ENCODE measurements around the gene IRF2BP2. TPM values are rescaled to one million over a fixed set of nuclear protein-coding genes. Genes with fewer than 3 reads are reported as not detected.
A peak's percentile ranks its signal among the peaks of the same experiment; 100 is the strongest.

Gene IRF2BP2
- total RNA-seq, 1 donor from 2014 or later, result 158 TPM

DNA sequence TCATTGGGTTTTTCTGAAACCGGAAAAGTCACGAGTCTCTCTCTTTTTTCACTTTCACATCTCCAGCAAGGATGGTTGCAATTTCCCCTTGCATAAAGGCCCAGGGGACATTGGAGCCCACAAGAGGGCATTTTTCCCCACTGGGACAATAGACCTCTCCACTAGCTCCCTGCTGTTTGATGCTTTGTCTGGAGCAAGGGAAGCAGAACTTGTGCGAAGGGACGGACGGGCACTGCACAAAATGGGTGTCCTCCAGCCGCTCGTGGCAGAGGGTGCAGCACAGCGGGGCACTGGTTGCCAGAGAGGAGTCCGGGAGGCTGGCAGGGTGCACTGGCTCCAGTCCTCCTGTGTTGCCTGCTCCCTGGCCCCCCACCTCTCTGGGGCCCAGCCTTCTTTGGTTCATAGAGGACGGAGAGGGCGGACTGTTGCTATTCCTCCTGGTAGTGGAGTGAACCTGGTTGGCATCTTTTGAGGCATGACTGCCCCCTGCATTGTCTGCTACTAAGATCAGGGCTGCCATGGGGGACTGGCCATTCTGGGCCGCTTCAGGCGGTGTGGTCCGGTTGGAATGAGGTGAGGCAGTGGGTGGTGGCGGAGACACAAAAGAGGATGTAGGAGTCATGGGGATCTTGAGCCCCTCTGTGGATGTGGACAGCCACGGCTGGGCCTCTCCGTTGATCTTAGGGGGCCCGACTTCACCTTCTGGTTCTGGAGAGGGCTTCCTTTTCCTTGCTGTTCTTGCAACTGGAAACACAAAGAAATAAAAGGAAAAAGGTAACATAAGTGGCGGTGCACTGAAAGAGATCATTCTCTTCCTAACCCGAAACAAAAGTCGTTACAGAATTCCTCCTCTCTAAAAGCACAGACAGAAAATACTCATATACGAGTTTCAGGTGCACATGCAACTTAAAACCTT lies 2.6 kb downstream of the IRF2BP2 start:
- Mint-ChIP-seq H3K27ac (ENCODE audit: unreplicated experiment) (peak overlapping the region; percentile 98), H3K27me3 (ENCODE audit: unreplicated experiment) (peaks cover 13% of the 10 kb centered on the region), H3K36me3 (ENCODE audit: low read depth, unreplicated experiment) (peaks cover 50% of the 10 kb centered on the region)

DNA sequence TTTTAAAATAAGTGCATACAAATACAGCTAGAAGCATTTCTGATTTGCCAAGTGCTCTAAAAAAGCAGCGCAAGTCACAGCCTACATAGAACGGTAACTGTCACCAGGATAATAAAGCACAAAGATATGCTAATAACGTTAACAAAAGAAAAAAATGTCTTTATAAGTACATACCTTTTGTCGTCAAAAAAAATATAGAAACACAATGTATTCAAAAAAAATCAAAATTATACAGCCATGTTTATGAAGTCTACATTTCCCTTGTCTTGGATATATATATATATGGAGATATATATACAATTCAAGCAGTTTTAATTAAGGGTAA lies 3.2 kb downstream of the IRF2BP2 start:
- Mint-ChIP-seq H3K27ac (ENCODE audit: unreplicated experiment) (peak overlapping the region; percentile 65), H3K36me3 (ENCODE audit: low read depth, unreplicated experiment) (peaks cover 54% of the 10 kb centered on the region), H3K27me3 (ENCODE audit: unreplicated experiment) (peaks cover 13% of the 10 kb centered on the region), H3K4me1 (ENCODE audit: unreplicated experiment) (peaks cover 52% of the 10 kb centered on the region), H3K9me3 (ENCODE audit: unreplicated experiment) (peaks cover 4% of the 10 kb centered on the region), H3K4me3 (ENCODE audit: unreplicated experiment) (peak overlapping the region; percentile 100)
- TF ChIP-seq, protein P1, sequence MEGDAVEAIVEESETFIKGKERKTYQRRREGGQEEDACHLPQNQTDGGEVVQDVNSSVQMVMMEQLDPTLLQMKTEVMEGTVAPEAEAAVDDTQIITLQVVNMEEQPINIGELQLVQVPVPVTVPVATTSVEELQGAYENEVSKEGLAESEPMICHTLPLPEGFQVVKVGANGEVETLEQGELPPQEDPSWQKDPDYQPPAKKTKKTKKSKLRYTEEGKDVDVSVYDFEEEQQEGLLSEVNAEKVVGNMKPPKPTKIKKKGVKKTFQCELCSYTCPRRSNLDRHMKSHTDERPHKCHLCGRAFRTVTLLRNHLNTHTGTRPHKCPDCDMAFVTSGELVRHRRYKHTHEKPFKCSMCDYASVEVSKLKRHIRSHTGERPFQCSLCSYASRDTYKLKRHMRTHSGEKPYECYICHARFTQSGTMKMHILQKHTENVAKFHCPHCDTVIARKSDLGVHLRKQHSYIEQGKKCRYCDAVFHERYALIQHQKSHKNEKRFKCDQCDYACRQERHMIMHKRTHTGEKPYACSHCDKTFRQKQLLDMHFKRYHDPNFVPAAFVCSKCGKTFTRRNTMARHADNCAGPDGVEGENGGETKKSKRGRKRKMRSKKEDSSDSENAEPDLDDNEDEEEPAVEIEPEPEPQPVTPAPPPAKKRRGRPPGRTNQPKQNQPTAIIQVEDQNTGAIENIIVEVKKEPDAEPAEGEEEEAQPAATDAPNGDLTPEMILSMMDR (IDR thresholded peaks at IDR 0.05; ENCODE audit: unreplicated experiment), result no peak
- DNase-seq (ENCODE audit: low spot score), result no peak

More for the DNA sequence above, 2.6 kb downstream of the IRF2BP2 start:
- peaks cover 54% of the 10 kb centered on the region for H3K4me1 Mint-ChIP-seq (ENCODE audit: unreplicated experiment)
- peak; percentile 31 for DNase-seq (ENCODE audit: low spot score)
- peaks cover 4% of the 10 kb centered on the region for H3K9me3 Mint-ChIP-seq (ENCODE audit: unreplicated experiment)
- peak overlapping the region; percentile 100 for H3K4me3 Mint-ChIP-seq (ENCODE audit: unreplicated experiment)
- TF ChIP-seq, protein P1 (IDR thresholded peaks at IDR 0.05; ENCODE audit: unreplicated experiment), result no peak

DNA sequence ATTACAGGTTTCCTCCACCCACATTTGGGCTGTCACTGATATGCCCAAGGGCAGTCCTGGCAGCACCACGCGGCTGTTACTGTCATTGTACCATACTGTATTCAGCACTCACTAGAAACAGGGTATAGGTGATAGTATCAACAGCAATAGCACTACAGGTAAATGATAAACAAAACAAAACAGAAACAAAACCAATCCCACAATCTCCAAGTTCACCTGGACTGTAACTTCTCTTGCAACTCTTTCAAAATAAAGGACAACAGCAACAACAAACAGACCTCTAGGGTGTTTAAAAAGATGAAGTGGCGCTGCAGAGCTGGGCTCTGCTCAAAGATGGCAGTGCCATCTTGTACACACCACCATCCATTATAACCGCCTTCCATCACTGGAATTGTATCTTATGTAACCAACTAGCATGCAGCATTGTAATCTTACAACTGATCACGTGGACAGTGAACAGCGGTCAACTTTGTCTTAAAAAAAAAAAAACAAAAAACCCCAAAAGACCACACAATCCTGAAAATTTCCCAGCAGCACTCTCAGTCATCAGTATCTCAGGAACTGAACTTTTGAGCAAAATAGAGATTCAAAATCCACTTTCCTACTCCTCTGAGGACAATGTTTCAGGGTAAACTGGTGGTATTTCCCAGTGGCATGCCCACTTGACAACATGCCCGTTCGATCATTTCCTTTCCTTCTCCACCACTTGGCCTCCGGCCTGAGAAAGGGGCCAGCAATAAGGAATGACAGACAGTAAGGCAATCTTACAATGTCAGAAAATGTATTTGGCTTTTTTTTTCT lies 3.8 kb downstream of the IRF2BP2 start:
- Mint-ChIP-seq H3K9me3 (ENCODE audit: unreplicated experiment) (peaks cover 4% of the 10 kb centered on the region), H3K27ac (ENCODE audit: unreplicated experiment) (peak overlapping the region; percentile 65), H3K36me3 (ENCODE audit: low read depth, unreplicated experiment) (peaks cover 54% of the 10 kb centered on the region), H3K4me3 (ENCODE audit: unreplicated experiment) (peak overlapping the region; percentile 100), H3K27me3 (ENCODE audit: unreplicated experiment) (peaks cover 13% of the 10 kb centered on the region), H3K4me1 (ENCODE audit: unreplicated experiment) (peaks cover 52% of the 10 kb centered on the region)
- no peak for DNase-seq (ENCODE audit: low spot score)
- TF ChIP-seq, protein P1 (IDR thresholded peaks at IDR 0.05; ENCODE audit: unreplicated experiment), result no peak

DNA sequence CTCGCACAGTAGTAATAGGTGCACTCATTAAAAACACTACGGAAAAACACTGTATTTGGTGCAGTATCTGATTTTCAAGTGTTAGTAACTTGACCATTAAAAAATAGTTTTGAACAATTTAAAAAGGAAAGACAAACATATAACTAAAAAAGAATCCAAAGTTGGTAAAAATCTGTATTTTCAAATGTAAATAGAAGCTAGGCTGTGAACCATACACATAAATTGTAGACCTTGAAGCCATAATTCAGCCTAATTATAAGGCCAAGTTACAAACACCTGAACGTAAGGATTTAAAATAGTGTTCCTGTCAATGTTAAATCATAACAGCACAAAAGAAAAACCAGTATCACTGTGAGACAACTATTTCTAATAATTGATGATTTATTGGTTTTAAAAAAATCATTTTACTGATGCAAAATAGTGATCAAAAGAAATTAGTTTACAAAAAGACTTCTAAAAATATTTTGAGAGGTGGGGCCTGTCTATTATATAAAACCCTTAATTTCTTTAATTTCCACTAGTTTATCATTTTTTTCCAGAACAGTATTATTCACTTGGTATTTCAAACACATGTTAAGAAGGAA lies 4.5 kb downstream of the IRF2BP2 start:
- peaks cover 58% of the 10 kb centered on the region for H3K4me1 Mint-ChIP-seq (ENCODE audit: unreplicated experiment)
- peaks cover 12% of the 10 kb centered on the region for H3K27me3 Mint-ChIP-seq (ENCODE audit: unreplicated experiment)
- DNase-seq (ENCODE audit: low spot score), result no peak
- peak overlapping the region; percentile 100 for H3K4me3 Mint-ChIP-seq (ENCODE audit: unreplicated experiment)
- peaks cover 3% of the 10 kb centered on the region for H3K9me3 Mint-ChIP-seq (ENCODE audit: unreplicated experiment)
- H3K27ac Mint-ChIP-seq (ENCODE audit: unreplicated experiment), result peak overlapping the region; percentile 65
- TF ChIP-seq, protein P1 (IDR thresholded peaks at IDR 0.05; ENCODE audit: unreplicated experiment), result no peak
- H3K36me3 Mint-ChIP-seq (ENCODE audit: low read depth, unreplicated experiment), result peaks cover 53% of the 10 kb centered on the region

All from endothelial cell (in vitro differentiated cells).